ENCODE measurements around the gene DNAH17.

DNA sequence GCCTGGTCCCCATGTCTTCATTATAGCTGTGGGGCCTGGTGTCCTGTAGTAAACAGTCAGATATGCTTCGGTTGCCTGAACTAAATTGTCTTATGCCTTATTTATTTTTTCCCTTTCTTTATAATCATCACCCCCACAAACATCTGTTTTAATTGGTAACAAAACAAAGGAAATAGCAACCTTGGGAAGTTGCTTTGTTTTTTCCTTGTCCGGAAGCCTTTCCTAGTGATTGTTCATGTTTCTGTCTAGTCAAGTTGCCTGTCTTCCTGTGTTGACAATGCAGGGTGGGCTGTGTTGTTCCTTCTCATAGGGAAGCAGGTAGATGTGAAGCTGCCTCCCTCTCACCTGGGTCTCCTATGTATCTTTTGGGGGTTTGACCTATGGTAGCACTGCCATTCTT, 182.0 kb downstream of the DNAH17 start:
- no peak for TF ChIP-seq TCF4 (CRISPR knock-in tag; IDR thresholded peaks at IDR 0.05; ENCODE audit: borderline replicate concordance)
- no peak for TF ChIP-seq ZC3H10 (CRISPR knock-in tag; IDR thresholded peaks at IDR 0.05)
- no peak for TF ChIP-seq ESRRG (CRISPR knock-in tag; IDR thresholded peaks at IDR 0.05)
- no peak for TF ChIP-seq PPARA (CRISPR knock-in tag; IDR thresholded peaks at IDR 0.05; ENCODE audit: borderline replicate concordance)
- no peak for TF ChIP-seq ISL1 (CRISPR knock-in tag; IDR thresholded peaks at IDR 0.05)
- no peak for TF ChIP-seq TOX (CRISPR knock-in tag; IDR thresholded peaks at IDR 0.05; ENCODE audit: borderline replicate concordance)
- no peak for TF ChIP-seq ZNF70 (CRISPR knock-in tag; IDR thresholded peaks at IDR 0.05)
- TF ChIP-seq OSR1 (CRISPR knock-in tag; IDR thresholded peaks at IDR 0.05), result no peak
- no peak for TF ChIP-seq BACH2 (CRISPR knock-in tag; IDR thresholded peaks at IDR 0.05; ENCODE audit: borderline replicate concordance)
- TF ChIP-seq RARB (CRISPR knock-in tag; IDR thresholded peaks at IDR 0.05), result no peak
- no peak for TF ChIP-seq ZNF8 (CRISPR knock-in tag; IDR thresholded peaks at IDR 0.05)

All from SK-N-SH treated with all-trans-retinoic acid at 6 μM for 48 hours (cell line).